ENCODE data around the gene CHTOP. TPM values are rescaled to one million over a fixed set of nuclear protein-coding genes. Genes with fewer than 3 reads are reported as not detected.

The CHTOP gene
- total and polyA plus RNA-seq, 2 experiments from 2014 or later, result 26.9 to 42.2 TPM

- Histone ChIP-seq H4K20me1 (ENCODE audit: insufficient read depth) (no peaks in the 10 kb centered on the region), H3K27ac (peak overlapping the region; percentile 42), H3K4me2 (ENCODE audit: unreplicated experiment) (peak overlapping the region; percentile 28), H3F3A (ENCODE audit: insufficient read depth) (peaks cover 14% of the 10 kb centered on the region), H3K9me3 (ENCODE audit: low read depth) (no peaks in the 10 kb centered on the region), H3K79me2 (ENCODE audit: insufficient read depth) (no peaks in the 10 kb centered on the region), H3K27me3 (replicated peaks; ENCODE audit: insufficient read depth) (no peaks in the 10 kb centered on the region), H3K4me1 (ENCODE audit: insufficient read depth) (peaks cover 11% of the 10 kb centered on the region), H3K4me3 (no peak overlapping the region), H3K36me3 (ENCODE audit: low read depth) (no peaks in the 10 kb centered on the region), H3K9ac (no peak overlapping the region), H3K9me2 (ENCODE audit: insufficient read depth) (no peaks in the 10 kb centered on the region), H2AFZ (peak overlapping the region; percentile 63)
- DNase-seq, result peak; percentile 80
- TF ChIP-seq EZH2phosphoT487 (IDR thresholded peaks at IDR 0.05; ENCODE audit: insufficient read depth, low read depth), result no peak
- TF ChIP-seq EZH2 (IDR thresholded peaks at IDR 0.05; ENCODE audit: insufficient read depth, poor library complexity, severe bottlenecking), result no peak
- 64 to 67% methylated on average over 3 of the region's 3 CpGs for WGBS, 2 experiments (ENCODE audit: low coverage in 1 of 2, low lambda C conversion rate in 2 of 2, missing lambda C conversion rate in 2 of 2)
- in situ Hi-C loops (cut with MboI), result no loop called here
Observed at GRCh38 chr1:153652805-153653500, 19.1 kb downstream of the CHTOP start.

GRCh38 chr1:153655333-153655732 lies 21.5 kb downstream of the CHTOP start:
- no peaks in the 10 kb centered on the region for H3K27me3 ChIP-seq (replicated peaks; ENCODE audit: insufficient read depth)
- H3K27ac ChIP-seq, result no peak overlapping the region
- no peak overlapping the region for H3K4me3 ChIP-seq
- no peak for DNase-seq
- TF ChIP-seq EZH2phosphoT487 (IDR thresholded peaks at IDR 0.05; ENCODE audit: insufficient read depth, low read depth) (no peak), EZH2 (IDR thresholded peaks at IDR 0.05; ENCODE audit: insufficient read depth, poor library complexity, severe bottlenecking) (no peak)
- in situ Hi-C loops (cut with MboI), result no loop called here
- peaks cover 19% of the 10 kb centered on the region for H3K79me2 ChIP-seq (ENCODE audit: insufficient read depth)
- H3F3A ChIP-seq (ENCODE audit: insufficient read depth), result peaks cover 14% of the 10 kb centered on the region
- peaks cover 18% of the 10 kb centered on the region for H3K4me1 ChIP-seq (ENCODE audit: insufficient read depth)
- H2AFZ ChIP-seq, result no peak overlapping the region
- no peak overlapping the region for H3K9ac ChIP-seq
- no peaks in the 10 kb centered on the region for H3K36me3 ChIP-seq (ENCODE audit: low read depth)
- no peaks in the 10 kb centered on the region for H3K9me2 ChIP-seq (ENCODE audit: insufficient read depth)
- 75 to 79% methylated on average over 3 of the region's 3 CpGs for WGBS, 2 experiments (ENCODE audit: low coverage in 1 of 2, low lambda C conversion rate in 2 of 2, missing lambda C conversion rate in 2 of 2)
- H3K4me2 ChIP-seq (ENCODE audit: unreplicated experiment), result no peak overlapping the region
- H4K20me1 ChIP-seq (ENCODE audit: insufficient read depth), result no peaks in the 10 kb centered on the region
- H3K9me3 ChIP-seq (ENCODE audit: low read depth), result no peaks in the 10 kb centered on the region

- in situ Hi-C loops (cut with MboI), result no loop called here
- Histone ChIP-seq H3K4me1 (ENCODE audit: insufficient read depth) (peaks cover 10% of the 10 kb centered on the region; the same call in 1 of the 2 replicates), H3K27me3 (replicated peaks; ENCODE audit: insufficient read depth) (no peaks in the 10 kb centered on the region), H3K9ac (peak within 1 kb of the TSS; percentile 75), H3K4me3 (peak within 1 kb of the TSS; percentile 85), H3K4me2 (ENCODE audit: unreplicated experiment) (peak within 1 kb of the TSS; percentile 77), H3K36me3 (ENCODE audit: low read depth) (peaks cover 27% of the 10 kb centered on the region), H3K9me3 (ENCODE audit: low read depth) (no peaks in the 10 kb centered on the region), H3K27ac (0 out of 2 replicates have a peak within 1 kb of the TSS, but pooled peaks have one; percentile 18), H3F3A (ENCODE audit: insufficient read depth) (peaks cover 35% of the 10 kb centered on the region), H2AFZ (peak within 1 kb of the TSS; percentile 79), H3K79me2 (ENCODE audit: insufficient read depth) (peaks cover 19% of the 10 kb centered on the region), H4K20me1 (ENCODE audit: insufficient read depth) (no peaks in the 10 kb centered on the region), H3K9me2 (ENCODE audit: insufficient read depth) (no peaks in the 10 kb centered on the region)
- peak; percentile 96 for DNase-seq
- WGBS, 2 experiments (ENCODE audit: low coverage in 1 of 2, low lambda C conversion rate in 2 of 2, missing lambda C conversion rate in 2 of 2), result 3 to 4% methylated on average over 39 to 53 of the region's 53 CpGs
- TF ChIP-seq EZH2phosphoT487 (IDR thresholded peaks at IDR 0.05; ENCODE audit: insufficient read depth, low read depth), result no peak
Observed at GRCh38 chr1:153658400-153659174, 24.7 kb downstream of the CHTOP start, which contains the start of gene SNAPIN. Gene SNAPIN, plus strand, starts transcription at chr1:153658703. Its CDS starts 41 bp downstream, at chr1:153658744.

GRCh38 chr1:153659175-153659534 lies 25.3 kb downstream of the CHTOP start:
- H3K27me3 ChIP-seq (replicated peaks; ENCODE audit: insufficient read depth), result no peaks in the 10 kb centered on the region
- in situ Hi-C loops (cut with MboI), result no loop called here
- TF ChIP-seq EZH2 (IDR thresholded peaks at IDR 0.05; ENCODE audit: insufficient read depth, poor library complexity, severe bottlenecking) (no peak), EZH2phosphoT487 (IDR thresholded peaks at IDR 0.05; ENCODE audit: insufficient read depth, low read depth) (no peak)
- H3F3A ChIP-seq (ENCODE audit: insufficient read depth), result peaks cover 38% of the 10 kb centered on the region
- no peaks in the 10 kb centered on the region for H3K9me3 ChIP-seq (ENCODE audit: low read depth)
- H3K36me3 ChIP-seq (ENCODE audit: low read depth), result peaks cover 33% of the 10 kb centered on the region
- H3K79me2 ChIP-seq (ENCODE audit: insufficient read depth), result peaks cover 19% of the 10 kb centered on the region
- peak overlapping the region; percentile 79 for H2AFZ ChIP-seq
- H3K9ac ChIP-seq, result peak overlapping the region; percentile 75
- 52% methylated on average over 8 of the region's 8 CpGs for WGBS, 2 experiments (ENCODE audit: low coverage in 1 of 2, low lambda C conversion rate in 2 of 2, missing lambda C conversion rate in 2 of 2)
- H3K27ac ChIP-seq, result no peak overlapping the region
- H4K20me1 ChIP-seq (ENCODE audit: insufficient read depth), result no peaks in the 10 kb centered on the region
- peak overlapping the region; percentile 85 for H3K4me3 ChIP-seq
- peak; percentile 27 for DNase-seq
- H3K4me1 ChIP-seq (ENCODE audit: insufficient read depth), result peaks cover 10% of the 10 kb centered on the region; the same call in 1 of the 2 replicates
- H3K4me2 ChIP-seq (ENCODE audit: unreplicated experiment), result peak overlapping the region; percentile 77
- H3K9me2 ChIP-seq (ENCODE audit: insufficient read depth), result no peaks in the 10 kb centered on the region

All from GM23248 (cell line).